Stimulated activated CD4-positive, alpha-beta T cell treated with anti-CD3 and anti-CD28 coated beads, Interleukin-4, amount 100 ng/mL, for 48 hours (primary cell): ENCODE results near the gene FPGS.

Source experiments
- DNase-seq, 2 donors: peaks; one replicate each; pipeline ENCODE4 v3.0.0-alpha.2; 2020; ENCODE audit warnings: low read depth in 2 of 2

Gene FPGS

DNA sequence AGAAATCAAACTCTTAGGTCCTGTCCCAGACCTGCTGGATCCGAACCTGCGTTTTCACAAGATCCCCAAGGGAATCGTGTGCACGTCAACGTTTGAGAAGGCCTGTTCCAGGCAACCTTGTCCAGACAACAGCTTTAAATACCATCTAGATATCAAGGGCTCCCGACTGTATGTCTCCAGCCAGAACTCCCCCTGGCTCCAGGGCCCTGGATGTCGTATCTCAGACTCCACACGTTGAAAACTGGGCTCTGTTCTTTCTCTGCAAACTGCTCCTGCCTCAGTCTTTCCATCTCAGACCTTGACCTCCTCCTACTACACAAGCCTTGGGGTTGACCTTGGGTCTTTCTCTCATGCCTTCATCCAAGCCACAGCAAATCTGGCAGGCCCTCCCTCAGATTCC lies 57.6 kb downstream of the FPGS start:
- no peak for DNase-seq

- no peak for DNase-seq
These were observed 58.1 kb downstream of the FPGS start for GRCh38 chr9:127860779-127861178.

GRCh38 chr9:127862075-127863011 lies 59.7 kb downstream of the FPGS start:
- no peak for DNase-seq

DNA sequence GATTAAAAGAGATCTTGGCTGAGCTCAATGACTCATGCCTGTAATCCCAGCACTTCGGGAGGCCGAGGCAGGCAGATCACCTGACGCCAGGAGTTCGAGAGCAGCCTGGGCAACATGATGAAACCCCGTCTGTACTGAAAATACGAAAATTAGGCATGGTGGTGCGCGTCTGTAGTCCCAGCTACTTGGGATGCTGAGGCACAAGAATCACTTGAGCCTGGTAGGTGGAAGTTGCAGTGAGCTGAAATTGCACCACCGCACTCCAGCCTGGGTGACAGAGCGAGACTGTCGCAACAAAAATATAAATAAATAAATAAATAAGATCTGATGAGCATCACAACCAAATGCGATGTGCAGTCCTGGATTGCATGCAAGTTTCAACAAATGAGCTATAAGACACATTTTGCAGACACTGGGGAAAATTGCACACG lies 60.5 kb downstream of the FPGS start:
- no peak for DNase-seq
